Panc1 (cell line): ENCODE results near the gene KCNC4. TPM values are rescaled to one million over a fixed set of nuclear protein-coding genes. Genes with fewer than 3 reads are reported as not detected.

Experiments used
- ATAC-seq: fragments of 200-7000 bp; cut with Tn5 transposase; 2 replicates; pipeline ENCODE4 v1.9.1; 2020; ENCODE audit warnings: mild to moderate bottlenecking, moderate library complexity
- BruUV-seq: library from RNA; stranded (reverse); fragments of 400-500 nt; replicated peaks from 2 replicates; lab custom pipeline; 2021; lab: Mats Ljungman, UMichigan
- CTCF ChIA-PET: fragments of 300-600 bp; sonication (Branson Sonifier 250); formaldehyde crosslinking; loops from one replicate; lab custom pipeline; 2022; ENCODE audit warnings: antibody characterized with exemption; lab: Charles Lee
- POLR2A ChIA-PET: fragments of 300-600 bp; sonication (Branson Sonifier 250); formaldehyde crosslinking; loops from one replicate; lab custom pipeline; 2022; ENCODE audit warnings: antibody characterized with exemption; lab: Charles Lee
- DNase-seq: peaks from one replicate; pipeline ENCODE4 v3.0.0-alpha.2; 2010; ENCODE audit warnings: low read depth, low spot score
- H3K27ac ChIP-seq: 2 replicates; pipeline ENCODE4 v1.5.1; 2011; ENCODE audit warnings: mild to moderate bottlenecking, low read length, inconsistent platforms
- H3K27me3 ChIP-seq: fragments of 200-500 bp; sonication (Bioruptor generic); 2 replicates; pipeline ENCODE4 v1.6.0; 2014; ENCODE audit warnings: low read length, inconsistent platforms; ENCODE audit not compliant: control insufficient read depth, insufficient read depth
- H3K36me3 ChIP-seq: fragments of 200-500 bp; sonication (Bioruptor generic); 2 replicates; pipeline ENCODE4 v1.5.1; 2014; ENCODE audit warnings: inconsistent platforms, mild to moderate bottlenecking, low read length, moderate library complexity; ENCODE audit not compliant: control insufficient read depth, insufficient read depth
- H3K4me1 ChIP-seq: 2 replicates; pipeline ENCODE4 v1.5.1; 2011; ENCODE audit warnings: inconsistent platforms, mild to moderate bottlenecking, low read length, moderate library complexity; ENCODE audit not compliant: control insufficient read depth, insufficient read depth
- H3K4me3 ChIP-seq, 2 experiments: 2 replicates each; pipeline ENCODE4 v1.5.1; 2011 to 2012; ENCODE audit warnings: low read depth in 2 of 2, low read length in 2 of 2, mild to moderate bottlenecking in 2 of 2, inconsistent platforms in 1 of 2, moderate library complexity in 1 of 2
- H3K9me3 ChIP-seq: fragments of 200-500 bp; sonication (Bioruptor generic); 2 replicates; pipeline ENCODE4 v1.5.1; 2014; ENCODE audit warnings: low read depth, mild to moderate bottlenecking, inconsistent platforms, low read length, moderate library complexity; ENCODE audit not compliant: control insufficient read depth, insufficient read depth
- POLR2AphosphoS5 ChIP-seq: IDR thresholded peaks from 2 replicates; pipeline ENCODE4 v1.6.1; 2012; ENCODE audit warnings: mild to moderate bottlenecking, low read depth, low read length, moderate library complexity
- SIN3A ChIP-seq: IDR thresholded peaks from 2 replicates; pipeline ENCODE4 v1.6.1; 2012; ENCODE audit warnings: low read depth, mild to moderate bottlenecking, low read length, moderate library complexity, borderline replicate concordance; ENCODE audit not compliant: insufficient read depth
- TCF7L2 ChIP-seq: IDR thresholded peaks from 2 replicates; pipeline ENCODE4 v1.6.1; 2011; ENCODE audit warnings: mild to moderate bottlenecking, low read depth, low read length, inconsistent platforms
- in situ Hi-C: cut with HindIII; loops from 2 replicates; pipeline ENCODE4 v1.10.0; 2016; ENCODE audit warnings: low sequenced_read_pairs, low pct_unique_long_range_greater_than_20kb
- intact Hi-C: fragments of 100-400 bp; cut with micrococcal nuclease; formaldehyde crosslinking; loops from one replicate; pipeline ENCODE4 v1.10.0; 2022; ENCODE audit not compliant: unreplicated experiment
- total RNA-seq: library from RNA; stranded (reverse); gene quantifications from one replicate; pipeline ENCODE4 v1.2.1, GENCODE V29; 2021; ENCODE audit not compliant: unreplicated experiment
- TF ChIP-seq, protein P1 (sequence below), 2 experiments: IDR thresholded peaks; 2 replicates each; pipeline ENCODE4 v1.6.1; 2011 to 2012; ENCODE audit warnings: low read depth in 2 of 2, control low read depth in 1 of 2, low read length in 1 of 2, mild to moderate bottlenecking in 1 of 2, moderate library complexity in 1 of 2; ENCODE audit not compliant: insufficient read depth in 1 of 2
- TF ChIP-seq, protein P2 (sequence below): fragments of 450-650 bp; IDR thresholded peaks from 2 replicates; pipeline ENCODE4 v1.5.1; 2017; ENCODE audit warnings: mild to moderate bottlenecking

The KCNC4 gene
- total RNA-seq, 1 experiment from 2014 or later, result 15.4 TPM

GRCh38 chr1:110174961-110175360, 35.2 kb upstream of the KCNC4 start:
- CTCF ChIA-PET, result interaction anchor here (0.5 kb wide), 1 partner anchor 101 kb away, joined by 4 read pairs; no protein-coding TSS in a partner anchor
- Histone ChIP-seq H3K27ac (no peak overlapping the region), H3K27me3 (no peaks in the 10 kb centered on the region), H3K4me3 (no peak overlapping the region), H3K36me3 (no peaks in the 10 kb centered on the region), H3K4me1 (no peaks in the 10 kb centered on the region), H3K9me3 (no peaks in the 10 kb centered on the region)
- TF ChIP-seq, protein P1, sequence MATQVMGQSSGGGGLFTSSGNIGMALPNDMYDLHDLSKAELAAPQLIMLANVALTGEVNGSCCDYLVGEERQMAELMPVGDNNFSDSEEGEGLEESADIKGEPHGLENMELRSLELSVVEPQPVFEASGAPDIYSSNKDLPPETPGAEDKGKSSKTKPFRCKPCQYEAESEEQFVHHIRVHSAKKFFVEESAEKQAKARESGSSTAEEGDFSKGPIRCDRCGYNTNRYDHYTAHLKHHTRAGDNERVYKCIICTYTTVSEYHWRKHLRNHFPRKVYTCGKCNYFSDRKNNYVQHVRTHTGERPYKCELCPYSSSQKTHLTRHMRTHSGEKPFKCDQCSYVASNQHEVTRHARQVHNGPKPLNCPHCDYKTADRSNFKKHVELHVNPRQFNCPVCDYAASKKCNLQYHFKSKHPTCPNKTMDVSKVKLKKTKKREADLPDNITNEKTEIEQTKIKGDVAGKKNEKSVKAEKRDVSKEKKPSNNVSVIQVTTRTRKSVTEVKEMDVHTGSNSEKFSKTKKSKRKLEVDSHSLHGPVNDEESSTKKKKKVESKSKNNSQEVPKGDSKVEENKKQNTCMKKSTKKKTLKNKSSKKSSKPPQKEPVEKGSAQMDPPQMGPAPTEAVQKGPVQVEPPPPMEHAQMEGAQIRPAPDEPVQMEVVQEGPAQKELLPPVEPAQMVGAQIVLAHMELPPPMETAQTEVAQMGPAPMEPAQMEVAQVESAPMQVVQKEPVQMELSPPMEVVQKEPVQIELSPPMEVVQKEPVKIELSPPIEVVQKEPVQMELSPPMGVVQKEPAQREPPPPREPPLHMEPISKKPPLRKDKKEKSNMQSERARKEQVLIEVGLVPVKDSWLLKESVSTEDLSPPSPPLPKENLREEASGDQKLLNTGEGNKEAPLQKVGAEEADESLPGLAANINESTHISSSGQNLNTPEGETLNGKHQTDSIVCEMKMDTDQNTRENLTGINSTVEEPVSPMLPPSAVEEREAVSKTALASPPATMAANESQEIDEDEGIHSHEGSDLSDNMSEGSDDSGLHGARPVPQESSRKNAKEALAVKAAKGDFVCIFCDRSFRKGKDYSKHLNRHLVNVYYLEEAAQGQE (IDR thresholded peaks at IDR 0.05; ENCODE audit: insufficient read depth in 1 of 2, low read depth in 2 of 2, low read length in 1 of 2), result no peak
- TF ChIP-seq, protein P2, sequence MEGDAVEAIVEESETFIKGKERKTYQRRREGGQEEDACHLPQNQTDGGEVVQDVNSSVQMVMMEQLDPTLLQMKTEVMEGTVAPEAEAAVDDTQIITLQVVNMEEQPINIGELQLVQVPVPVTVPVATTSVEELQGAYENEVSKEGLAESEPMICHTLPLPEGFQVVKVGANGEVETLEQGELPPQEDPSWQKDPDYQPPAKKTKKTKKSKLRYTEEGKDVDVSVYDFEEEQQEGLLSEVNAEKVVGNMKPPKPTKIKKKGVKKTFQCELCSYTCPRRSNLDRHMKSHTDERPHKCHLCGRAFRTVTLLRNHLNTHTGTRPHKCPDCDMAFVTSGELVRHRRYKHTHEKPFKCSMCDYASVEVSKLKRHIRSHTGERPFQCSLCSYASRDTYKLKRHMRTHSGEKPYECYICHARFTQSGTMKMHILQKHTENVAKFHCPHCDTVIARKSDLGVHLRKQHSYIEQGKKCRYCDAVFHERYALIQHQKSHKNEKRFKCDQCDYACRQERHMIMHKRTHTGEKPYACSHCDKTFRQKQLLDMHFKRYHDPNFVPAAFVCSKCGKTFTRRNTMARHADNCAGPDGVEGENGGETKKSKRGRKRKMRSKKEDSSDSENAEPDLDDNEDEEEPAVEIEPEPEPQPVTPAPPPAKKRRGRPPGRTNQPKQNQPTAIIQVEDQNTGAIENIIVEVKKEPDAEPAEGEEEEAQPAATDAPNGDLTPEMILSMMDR, result no peak
- TF ChIP-seq SIN3A (no peak), POLR2AphosphoS5 (no peak), TCF7L2 (no peak)
- intact Hi-C loops (no loop called here), in situ Hi-C loops (no loop called here)
- BruUV-seq, result no TSS peak
- POLR2A ChIA-PET, result no interaction called here
- no peak for ATAC-seq
- DNase-seq, result no peak

DNA sequence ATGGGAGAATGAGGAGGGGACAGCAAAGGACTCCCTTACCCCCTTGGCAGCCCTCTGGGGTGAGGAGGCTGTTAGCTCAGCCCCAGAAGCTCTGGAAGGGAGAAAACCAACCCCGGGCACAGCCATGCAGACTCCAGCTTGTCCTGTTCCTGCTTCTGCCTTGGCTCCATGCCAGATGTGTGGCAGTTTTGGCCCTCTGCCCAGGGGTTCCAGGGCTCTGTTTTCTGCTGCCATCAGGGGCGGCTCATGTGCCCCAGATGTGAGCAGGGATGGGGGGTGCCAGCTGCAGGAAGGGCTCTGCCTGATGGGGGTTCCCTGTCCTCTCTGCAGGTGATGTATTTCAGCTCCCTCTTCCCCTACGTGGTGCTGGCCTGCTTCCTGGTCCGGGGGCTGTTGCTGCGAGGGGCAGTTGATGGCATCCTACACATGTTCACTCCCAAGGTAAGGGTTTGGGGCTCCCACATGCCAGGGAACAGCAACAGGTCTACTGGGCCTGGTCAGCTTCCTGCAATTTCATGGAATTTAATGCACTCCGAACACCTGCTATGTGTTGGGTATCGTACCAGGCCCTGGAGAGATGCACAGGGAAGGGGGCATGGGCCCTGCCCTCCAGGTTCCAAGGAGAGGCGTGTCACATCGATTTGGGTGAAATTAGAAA, 33.7 kb upstream of the KCNC4 start:
- ChIA-PET POLR2A (no interaction called here), CTCF (no interaction called here)
- Histone ChIP-seq H3K27ac (no peak overlapping the region), H3K36me3 (no peaks in the 10 kb centered on the region), H3K4me3 (no peak overlapping the region), H3K9me3 (no peaks in the 10 kb centered on the region), H3K27me3 (no peaks in the 10 kb centered on the region), H3K4me1 (no peaks in the 10 kb centered on the region)
- no peak for TF ChIP-seq POLR2AphosphoS5
- TF ChIP-seq TCF7L2, result no peak
- TF ChIP-seq SIN3A, result no peak
- TF ChIP-seq, protein P2, result no peak
- TF ChIP-seq, protein P1 (IDR thresholded peaks at IDR 0.05; ENCODE audit: insufficient read depth in 1 of 2, low read depth in 2 of 2, low read length in 1 of 2), result no peak
- no TSS peak for BruUV-seq
- intact Hi-C loops, result no loop called here
- ATAC-seq (no peak), DNase-seq (no peak)
- in situ Hi-C loops, result no loop called here
